AG10803 (cell line): ENCODE data around the gene SLC25A22.

ENCODE experiments used
- DNase-seq: peaks from one replicate; pipeline ENCODE4 v3.0.0; 2010; ENCODE audit warnings: low read depth
- H3K4me3 ChIP-seq: 2 replicates; pipeline ENCODE4 v1.5.1; 2011; ENCODE audit warnings: mild to moderate bottlenecking, low read length, control low read depth
- CTCF ChIP-seq: conservative IDR thresholded peaks from 2 replicates; pipeline ENCODE4 v1.5.1; 2011; ENCODE audit warnings: mild to moderate bottlenecking, low read length, control low read depth, inconsistent platforms

SLC25A22 gene

DNA sequence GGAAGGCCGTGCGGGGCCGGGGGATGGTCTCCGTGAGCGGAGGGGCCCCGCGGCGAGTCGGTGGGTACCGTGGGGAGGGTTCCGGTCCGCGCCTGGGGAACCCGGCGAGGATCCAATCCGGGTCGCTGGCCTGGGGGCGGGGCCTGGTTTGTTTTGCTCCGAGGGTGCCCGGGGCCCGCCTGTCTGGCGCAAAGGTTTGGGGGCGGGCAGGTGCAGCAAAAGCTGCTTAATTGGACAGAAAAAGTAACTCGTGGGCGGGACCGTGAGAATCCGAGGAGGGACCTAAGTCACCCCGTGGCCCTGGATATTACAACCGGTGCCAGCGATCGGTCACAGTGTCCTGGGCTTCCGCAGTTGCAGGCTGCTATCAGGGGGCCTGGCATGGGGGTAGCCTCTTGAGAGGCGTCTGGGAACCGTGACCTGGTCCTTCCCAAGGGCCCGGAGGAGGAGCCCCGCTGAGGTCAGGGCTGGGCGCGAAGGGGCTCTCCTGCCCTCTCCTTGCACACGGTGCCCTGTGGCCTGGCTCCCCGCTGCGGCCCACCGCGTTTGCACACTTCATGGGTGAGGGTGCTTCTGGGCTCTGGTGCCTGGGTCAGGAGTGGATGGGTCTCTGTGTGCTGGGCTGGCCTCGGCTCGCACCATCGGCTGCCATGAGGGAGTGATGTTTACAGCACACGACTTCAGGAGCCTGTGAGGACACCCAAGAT, 22.0 kb upstream of the SLC25A22 start:
- TF ChIP-seq CTCF = no peak
- H3K4me3 ChIP-seq = peak overlapping the region; percentile 78
- peak; percentile 59 for DNase-seq

- no peak for TF ChIP-seq CTCF
- peak; percentile 86 for DNase-seq
Observed at GRCh38 chr11:819129-819931, 21.2 kb upstream of the SLC25A22 start.

GRCh38 chr11:818396-819128, 20.5 kb upstream of the SLC25A22 start, which contains the start of gene PNPLA2:
PNPLA2 (plus strand) TSS chr11:818914; CDS start chr11:819719, 805 bp downstream.
- DNase-seq = peak; percentile 84
- TF ChIP-seq CTCF = no peak
- peak within 1 kb of the TSS; percentile 82 for H3K4me3 ChIP-seq

More at GRCh38 chr11:819129-819931, 21.2 kb upstream of the SLC25A22 start:
- peak overlapping the region; percentile 82 for H3K4me3 ChIP-seq

GRCh38 chr11:816433-816779, 18.3 kb upstream of the SLC25A22 start:
- no peak overlapping the region for H3K4me3 ChIP-seq
- TF ChIP-seq CTCF = no peak
- DNase-seq = no peak

DNA sequence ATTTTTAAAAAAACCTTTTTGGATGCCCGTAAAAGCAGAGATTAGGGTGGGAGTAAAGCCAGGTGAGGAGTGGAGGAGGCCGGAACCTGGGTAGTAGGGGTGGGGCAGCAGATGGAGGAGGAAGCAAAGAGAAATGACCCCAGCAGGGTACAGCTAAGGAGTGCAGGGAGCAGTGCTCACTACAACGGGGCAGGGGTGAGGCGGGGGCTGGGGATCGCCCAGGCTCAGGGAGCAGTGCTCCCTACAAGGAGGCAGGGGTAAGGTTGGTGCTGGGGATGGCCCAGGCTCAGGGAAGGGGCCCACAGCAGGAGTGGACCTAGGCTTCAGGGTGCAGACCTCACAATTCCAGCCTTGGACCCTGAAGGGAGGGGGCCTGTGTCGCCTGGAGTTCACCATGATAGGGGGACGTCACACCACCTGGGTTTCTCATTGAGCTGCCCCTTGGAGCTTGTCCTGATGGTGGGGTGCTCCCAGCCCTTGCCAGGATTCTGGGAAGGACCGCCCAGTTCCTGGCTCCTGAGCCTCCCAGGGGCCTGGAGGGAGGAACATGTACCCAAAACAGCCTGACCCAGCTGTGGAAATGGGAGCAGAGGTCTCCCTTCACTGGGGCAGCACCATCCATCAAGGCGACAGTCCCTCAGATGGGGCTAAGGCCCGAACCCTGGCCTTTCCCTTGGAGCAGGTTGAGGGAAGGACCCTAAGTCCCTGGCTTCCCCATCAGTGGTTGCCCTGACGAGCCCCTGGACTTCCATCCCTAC, 17.8 kb upstream of the SLC25A22 start:
- H3K4me3 ChIP-seq = no peak overlapping the region
- TF ChIP-seq CTCF = no peak
- DNase-seq = no peak

DNA sequence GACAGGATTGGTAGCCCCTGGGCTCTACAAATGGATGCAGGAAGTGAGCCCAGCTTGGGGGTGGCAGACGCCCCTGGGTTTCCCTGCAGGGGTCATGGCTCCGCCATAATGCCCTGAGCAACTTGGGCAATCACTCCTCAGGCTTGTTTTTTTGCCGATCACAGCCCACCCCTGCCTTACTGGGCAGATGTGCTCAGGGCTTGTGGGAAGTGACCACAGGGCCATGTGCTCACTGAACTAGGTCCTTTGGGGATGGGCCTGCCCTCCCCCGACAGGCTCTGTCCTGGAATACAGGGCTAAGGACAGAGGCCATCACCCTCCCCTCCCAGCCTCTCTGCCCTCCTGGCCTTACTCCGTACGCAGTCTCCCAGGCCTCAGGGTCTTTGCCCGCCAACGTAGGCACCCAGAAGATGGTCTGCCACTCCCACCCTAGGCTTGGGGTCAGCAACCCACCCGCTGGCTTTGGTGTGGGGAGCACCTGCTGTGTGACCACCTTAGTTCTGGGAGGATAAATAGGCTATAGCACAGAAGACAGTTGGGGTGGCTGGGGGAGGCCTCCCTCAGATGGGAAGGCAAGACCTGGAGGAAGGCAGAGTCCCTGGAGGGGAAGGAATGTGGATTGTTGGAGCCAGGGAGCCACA, 15.5 kb upstream of the SLC25A22 start:
- no peak for TF ChIP-seq CTCF
- no peak overlapping the region for H3K4me3 ChIP-seq
- no peak for DNase-seq
